Glutamatergic neuron (in vitro differentiated cells): ENCODE data around the gene ATP11A. TPM values are rescaled to one million over a fixed set of nuclear protein-coding genes. Genes with fewer than 3 reads are reported as not detected.

Experiments
- DNase-seq: peaks from one replicate; pipeline ENCODE4 v3.0.0; 2022
- H3K27ac Mint-ChIP-seq: one replicate; pipeline ENCODE4 v1.8.0; 2020; ENCODE audit warnings: mild to moderate bottlenecking, mixed read lengths, inconsistent platforms; ENCODE audit not compliant: unreplicated experiment
- H3K27me3 Mint-ChIP-seq: one replicate; pipeline ENCODE4 v1.8.0; 2020; ENCODE audit warnings: mild to moderate bottlenecking, moderate library complexity, mixed read lengths, inconsistent platforms; ENCODE audit not compliant: unreplicated experiment
- H3K36me3 Mint-ChIP-seq: one replicate; pipeline ENCODE4 v1.8.0; 2020; ENCODE audit warnings: mild to moderate bottlenecking, mixed read lengths, inconsistent platforms; ENCODE audit not compliant: unreplicated experiment
- H3K4me1 Mint-ChIP-seq: one replicate; pipeline ENCODE4 v1.8.0; 2020; ENCODE audit warnings: mild to moderate bottlenecking, low read depth, mixed read lengths, inconsistent platforms; ENCODE audit not compliant: unreplicated experiment
- H3K4me3 Mint-ChIP-seq: one replicate; pipeline ENCODE4 v1.8.0; 2020; ENCODE audit warnings: mild to moderate bottlenecking, mixed read lengths, inconsistent platforms; ENCODE audit not compliant: unreplicated experiment
- H3K9me3 Mint-ChIP-seq: one replicate; pipeline ENCODE4 v1.8.0; 2020; ENCODE audit warnings: mild to moderate bottlenecking, moderate library complexity, mixed read lengths, inconsistent platforms; ENCODE audit not compliant: unreplicated experiment
- CTCF ChIP-seq: fragments of 200-600 bp; sonication (generic); IDR thresholded peaks from one replicate; pipeline ENCODE4 v1.5.0; 2021; ENCODE audit not compliant: partially characterized antibody, unreplicated experiment
- total RNA-seq: library from RNA; stranded (reverse); fragmentation: NEBNext Ultra II Directional; extraction: Animal tissue kit (Norgen Biotek cat#: 25700); gene quantifications from one replicate; pipeline ENCODE4 v1.2.1, GENCODE V29; 2021; ENCODE audit not compliant: unreplicated experiment

Gene ATP11A
- total RNA-seq, 1 donor from 2014 or later = 127 TPM

- H3K4me3 Mint-ChIP-seq = no peak overlapping the region
- peak overlapping the region; percentile 52 for H3K27ac Mint-ChIP-seq
- H3K36me3 Mint-ChIP-seq = peaks cover 6% of the 10 kb centered on the region
- no peak for TF ChIP-seq CTCF
- peaks cover 13% of the 10 kb centered on the region for H3K9me3 Mint-ChIP-seq
- peaks cover 22% of the 10 kb centered on the region for H3K4me1 Mint-ChIP-seq
- DNase-seq = no peak
- peaks cover 16% of the 10 kb centered on the region for H3K27me3 Mint-ChIP-seq
Observed at GRCh38 chr13:112764864-112765561, 75.2 kb downstream of the ATP11A start.

- Mint-ChIP-seq H3K4me3 (no peak overlapping the region), H3K4me1 (peaks cover 21% of the 10 kb centered on the region), H3K9me3 (peaks cover 13% of the 10 kb centered on the region), H3K27ac (no peak overlapping the region), H3K36me3 (peaks cover 10% of the 10 kb centered on the region), H3K27me3 (peaks cover 18% of the 10 kb centered on the region)
- TF ChIP-seq CTCF = no peak
- no peak for DNase-seq
Observed at GRCh38 chr13:112765731-112766130, 75.9 kb downstream of the ATP11A start.

- no peak for DNase-seq
- H3K27ac Mint-ChIP-seq = no peak overlapping the region
- peaks cover 13% of the 10 kb centered on the region for H3K9me3 Mint-ChIP-seq
- H3K36me3 Mint-ChIP-seq = peaks cover 10% of the 10 kb centered on the region
- H3K4me3 Mint-ChIP-seq = no peak overlapping the region
- TF ChIP-seq CTCF = no peak
- peaks cover 22% of the 10 kb centered on the region for H3K4me1 Mint-ChIP-seq
- H3K27me3 Mint-ChIP-seq = peaks cover 21% of the 10 kb centered on the region
Observed at GRCh38 chr13:112766336-112766735, 76.5 kb downstream of the ATP11A start.

GRCh38 chr13:112767506-112768471 is 78.0 kb downstream of the ATP11A start:
- no peak for TF ChIP-seq CTCF

More at GRCh38 chr13:112767506-112768471, 78.0 kb downstream of the ATP11A start:
- H3K27me3 Mint-ChIP-seq = peaks cover 21% of the 10 kb centered on the region
- peaks cover 27% of the 10 kb centered on the region for H3K4me1 Mint-ChIP-seq
- peaks cover 10% of the 10 kb centered on the region for H3K36me3 Mint-ChIP-seq
- H3K4me3 Mint-ChIP-seq = no peak overlapping the region
- peaks cover 11% of the 10 kb centered on the region for H3K9me3 Mint-ChIP-seq
- DNase-seq = no peak
- no peak overlapping the region for H3K27ac Mint-ChIP-seq
